B cell (primary cell): ENCODE measurements around the gene PNKP. TPM values are rescaled to one million over a fixed set of nuclear protein-coding genes. Genes with fewer than 3 reads are reported as not detected.

Experiments
- ATAC-seq: fragments of 200-7000 bp; cut with Tn5 transposase; one replicate; pipeline ENCODE4 v1.10.0; 2021; ENCODE audit warnings: low read depth, mild to moderate bottlenecking, moderate number of reproducible peaks, moderate library complexity
- CTCF ChIA-PET: fragments of 350-600 bp; sonication (Branson Sonifier 250); formaldehyde crosslinking; loops from one replicate; lab custom pipeline; 2021; ENCODE audit warnings: antibody characterized with exemption, inconsistent platforms; lab: Charles Lee
- POLR2A ChIA-PET: fragments of 350-600 bp; sonication (Branson Sonifier 250); formaldehyde crosslinking; loops from one replicate; lab custom pipeline; 2021; ENCODE audit warnings: antibody characterized with exemption; lab: Charles Lee
- DNase-seq: peaks from one replicate; pipeline ENCODE4 v3.0.0; 2013
- H2AFZ ChIP-seq: 2 replicates; pipeline ENCODE4 v1.6.1; 2012; ENCODE audit warnings: mild to moderate bottlenecking, low read depth, low read length; ENCODE audit not compliant: insufficient read depth, poor library complexity, severe bottlenecking
- H3K27ac ChIP-seq, 2 donors: 1 replicate in 1 of 2; 2 replicates in 1 of 2; pipeline ENCODE4 v1.5.1; 2012 to 2013; ENCODE audit warnings: low read length in 2 of 2, mild to moderate bottlenecking in 2 of 2, moderate library complexity in 1 of 2
- H3K27me3 ChIP-seq, 4 experiments: fragments of 200-600 bp in 1 of 4; sonication (generic) in 1 of 4; replicated peaks in 1 of 4; 1 replicate in 2 of 4; 2 replicates in 2 of 4; pipeline versions ENCODE4 v1.6.1 to v1.7.0; 2013 to 2016; ENCODE audit warnings: low read length in 3 of 4, mild to moderate bottlenecking in 2 of 4, mixed read lengths in 1 of 4, moderate library complexity in 1 of 4; ENCODE audit not compliant: insufficient read depth in 4 of 4, control insufficient read depth in 3 of 4; ENCODE audit errors: control extremely low read depth in 1 of 4
- H3K36me3 ChIP-seq, 2 experiments: replicated peaks in 1 of 2; 1 replicate in 1 of 2; 2 replicates in 1 of 2; pipeline versions ENCODE4 v1.6.1 to v1.7.1; 2013; ENCODE audit warnings: low read length in 1 of 2; ENCODE audit not compliant: insufficient read depth in 2 of 2, control insufficient read depth in 1 of 2; ENCODE audit errors: control extremely low read depth in 1 of 2, extremely low read depth in 1 of 2
- H3K4me1 ChIP-seq, 2 donors: fragments of 200-600 bp in 1 of 2; sonication (generic) in 1 of 2; 1 replicate in 1 of 2; 2 replicates in 1 of 2; pipeline versions ENCODE4 v1.5.1 to v1.6.1; 2013 to 2017; ENCODE audit warnings: low read length in 2 of 2; ENCODE audit not compliant: control insufficient read depth in 2 of 2, insufficient read depth in 2 of 2
- H3K4me2 ChIP-seq: replicated peaks from 2 replicates; pipeline ENCODE3; 2012; ENCODE audit warnings: mild to moderate bottlenecking, low read depth, low read length; ENCODE audit not compliant: poor library complexity, severe bottlenecking
- H3K4me3 ChIP-seq, 5 experiments: fragments of 200-600 bp in 1 of 5; sonication (generic) in 1 of 5; 1 replicate in 3 of 5; 2 replicates in 2 of 5; pipeline versions ENCODE4 v1.5.1 to v1.7.0; 2011 to 2016; ENCODE audit warnings: low read length in 4 of 5, mild to moderate bottlenecking in 4 of 5, low read depth in 2 of 5, control low read depth in 1 of 5, moderate library complexity in 1 of 5; ENCODE audit not compliant: insufficient read depth in 1 of 5; ENCODE audit errors: control extremely low read depth in 1 of 5, extremely low read depth in 1 of 5
- H3K79me2 ChIP-seq: fragments of 200-600 bp; sonication (generic); one replicate; pipeline ENCODE4 v1.6.0; 2016; ENCODE audit warnings: low read length; ENCODE audit not compliant: control insufficient read depth, insufficient read depth
- H3K9ac ChIP-seq: fragments of 200-600 bp; sonication (generic); 2 replicates; pipeline ENCODE4 v1.6.1; 2017; ENCODE audit warnings: mild to moderate bottlenecking, low read length, moderate library complexity
- H3K9me3 ChIP-seq, 3 donors: one replicate each; pipeline versions ENCODE4 v1.6.1 to v1.7.1; 2013; ENCODE audit warnings: low read length in 2 of 3; ENCODE audit not compliant: control insufficient read depth in 2 of 3, insufficient read depth in 1 of 3; ENCODE audit errors: control extremely low read depth in 1 of 3
- H4K20me1 ChIP-seq: 2 replicates; pipeline ENCODE4 v1.6.0; 2012; ENCODE audit warnings: mild to moderate bottlenecking, low read length; ENCODE audit not compliant: insufficient read depth, control insufficient read depth, poor library complexity, severe bottlenecking
- H3K27ac Mint-ChIP-seq: one replicate; pipeline ENCODE4 v1.8.0; 2021; ENCODE audit warnings: mixed read lengths
- H3K27me3 Mint-ChIP-seq: one replicate; pipeline ENCODE4 v1.8.0; 2021; ENCODE audit warnings: mixed read lengths
- H3K4me1 Mint-ChIP-seq: one replicate; pipeline ENCODE4 v1.8.0; 2021; ENCODE audit warnings: mixed read lengths
- H3K4me3 Mint-ChIP-seq: one replicate; pipeline ENCODE4 v1.8.0; 2021; ENCODE audit warnings: mixed read lengths
- H3K9me3 Mint-ChIP-seq: one replicate; pipeline ENCODE4 v1.8.0; 2022; ENCODE audit warnings: mixed read lengths; ENCODE audit not compliant: insufficient read depth
- EZH2 ChIP-seq: IDR thresholded peaks from 2 replicates; pipeline ENCODE4 v1.6.1; 2012; ENCODE audit warnings: borderline replicate concordance, low read depth, mild to moderate bottlenecking, moderate library complexity, low read length; ENCODE audit not compliant: insufficient read depth, poor library complexity, severe bottlenecking
- WGBS: methylation state at CpG from one replicate; pipeline ENCODE4 v1.1.5; 2013; ENCODE audit warnings: missing lambda C conversion rate; ENCODE audit not compliant: insufficient coverage; 5-methylcytosine and 5-hydroxymethylcytosine counted together
- intact Hi-C: fragments of 100-400 bp; cut with micrococcal nuclease; formaldehyde crosslinking; loops from one replicate; pipeline ENCODE4 v1.10.0; 2022
- polyA plus RNA-seq: library from polyadenylated mRNA; depleted of rRNA; stranded (reverse); fragments of >200 nt; gene quantifications from 2 replicates; pipeline ENCODE4 v1.2.3, GENCODE V29; 2012
- total RNA-seq, 2 donors: library from RNA; stranded (reverse); fragments of 120-200 nt in 1 of 2; gene quantifications; 1 replicate in 1 of 2; 2 replicates in 1 of 2; pipeline versions ENCODE4 v1.2.3 to v1.2.4, GENCODE V29; 2013 to 2022
- TF ChIP-seq, protein P1 (sequence below): fragments of 200-600 bp; IDR thresholded peaks from one replicate; pipeline ENCODE4 v1.8.0; 2022; ENCODE audit warnings: antibody characterized with exemption, mild to moderate bottlenecking

The PNKP gene
- total and polyA plus RNA-seq, 2 donors (not counting 1 experiment from before 2014, with no cell fraction given), result 173 to 274 TPM

DNA sequence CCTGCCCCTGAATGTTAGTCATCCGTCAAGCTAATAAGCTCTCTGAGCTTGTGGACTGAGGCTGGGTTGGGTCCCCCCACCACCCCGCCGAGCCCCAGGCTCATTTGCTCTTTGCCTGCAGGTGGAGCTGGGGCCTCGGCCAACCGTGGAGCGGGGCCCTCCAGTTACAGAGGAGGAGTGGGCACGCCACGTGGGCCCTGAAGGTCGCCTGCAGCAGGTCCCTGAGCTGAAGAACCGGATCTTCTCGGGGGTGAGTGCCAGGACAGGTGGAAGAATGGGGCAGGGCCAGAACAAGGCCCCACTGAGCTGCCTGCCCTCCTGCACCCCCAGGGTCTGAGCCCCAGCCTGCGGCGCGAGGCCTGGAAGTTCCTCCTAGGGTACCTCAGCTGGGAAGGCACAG lies 15.3 kb upstream of the PNKP start:
- POLR2A ChIA-PET, result no interaction called here
- H3K27ac Mint-ChIP-seq, result no peak overlapping the region
- peaks cover 0 to 62% of the 10 kb centered on the region in 2 experiments for H3K36me3 ChIP-seq

DNA sequence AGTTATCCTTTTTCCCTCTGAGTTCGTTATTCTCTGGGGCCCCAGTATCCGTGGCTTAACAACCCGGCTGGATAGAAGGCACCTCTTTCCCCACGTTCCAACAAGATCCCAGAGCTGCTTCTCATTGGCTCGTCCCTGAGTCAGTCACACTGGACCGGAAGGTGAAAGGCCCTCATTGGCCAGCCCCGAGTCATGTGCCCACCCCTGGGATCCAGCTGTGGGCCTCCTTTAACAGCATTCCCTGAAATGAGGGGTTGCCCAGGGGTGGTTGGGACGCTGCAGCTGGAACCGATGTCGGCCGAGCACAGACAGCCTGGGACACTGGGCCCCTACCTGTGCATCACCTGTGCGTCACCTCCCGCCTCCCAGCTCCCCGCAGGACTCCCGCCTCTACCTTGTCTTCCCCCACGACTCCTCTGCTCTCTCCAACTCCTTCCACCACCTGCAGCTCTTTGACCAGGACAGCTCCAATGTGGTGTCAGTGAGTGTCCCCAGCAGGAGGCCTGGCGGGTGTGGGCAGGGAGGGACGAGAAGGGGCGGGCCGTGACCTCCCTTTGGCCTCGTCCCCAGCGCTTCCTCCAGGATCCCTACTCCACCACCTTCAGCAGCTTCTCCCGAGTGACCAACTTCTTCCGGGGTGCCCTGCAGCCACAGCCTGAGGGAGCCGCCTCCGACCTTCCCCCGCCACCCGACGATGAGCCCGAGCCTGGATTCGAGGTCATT lies 14.5 kb upstream of the PNKP start:
- Histone ChIP-seq H3K27me3 (no peaks in the 10 kb centered on the region), H3K9ac (no peak overlapping the region), H3K79me2 (peaks cover 8% of the 10 kb centered on the region), H3K4me2 (no peak overlapping the region), H3K36me3 (peaks cover 0 to 62% of the 10 kb centered on the region in 2 experiments), H3K27ac (no peak overlapping the region), H3K4me3 (no peak overlapping the region), H2AFZ (no peak overlapping the region), H3K9me3 (no peaks in the 10 kb centered on the region), H3K4me1 (peaks cover 7 to 12% of the 10 kb centered on the region in 2 donors), H4K20me1 (peaks cover 47% of the 10 kb centered on the region)
- CTCF ChIA-PET, result interaction anchor here (1.6 kb wide), 1 partner anchor 9 kb away, joined by 5 read pairs; no protein-coding TSS in a partner anchor
- DNase-seq (no peak), ATAC-seq (no peak)
- Mint-ChIP-seq H3K4me1 (peaks cover 11% of the 10 kb centered on the region), H3K4me3 (no peak overlapping the region), H3K27me3 (no peaks in the 10 kb centered on the region), H3K27ac (no peak overlapping the region), H3K9me3 (no peaks in the 10 kb centered on the region)
- WGBS, result 100% methylated on average over 19 of the region's 31 CpGs
- POLR2A ChIA-PET, result no interaction called here
- intact Hi-C loops, result no loop called here
- TF ChIP-seq, protein P1, sequence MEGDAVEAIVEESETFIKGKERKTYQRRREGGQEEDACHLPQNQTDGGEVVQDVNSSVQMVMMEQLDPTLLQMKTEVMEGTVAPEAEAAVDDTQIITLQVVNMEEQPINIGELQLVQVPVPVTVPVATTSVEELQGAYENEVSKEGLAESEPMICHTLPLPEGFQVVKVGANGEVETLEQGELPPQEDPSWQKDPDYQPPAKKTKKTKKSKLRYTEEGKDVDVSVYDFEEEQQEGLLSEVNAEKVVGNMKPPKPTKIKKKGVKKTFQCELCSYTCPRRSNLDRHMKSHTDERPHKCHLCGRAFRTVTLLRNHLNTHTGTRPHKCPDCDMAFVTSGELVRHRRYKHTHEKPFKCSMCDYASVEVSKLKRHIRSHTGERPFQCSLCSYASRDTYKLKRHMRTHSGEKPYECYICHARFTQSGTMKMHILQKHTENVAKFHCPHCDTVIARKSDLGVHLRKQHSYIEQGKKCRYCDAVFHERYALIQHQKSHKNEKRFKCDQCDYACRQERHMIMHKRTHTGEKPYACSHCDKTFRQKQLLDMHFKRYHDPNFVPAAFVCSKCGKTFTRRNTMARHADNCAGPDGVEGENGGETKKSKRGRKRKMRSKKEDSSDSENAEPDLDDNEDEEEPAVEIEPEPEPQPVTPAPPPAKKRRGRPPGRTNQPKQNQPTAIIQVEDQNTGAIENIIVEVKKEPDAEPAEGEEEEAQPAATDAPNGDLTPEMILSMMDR, result no peak
- TF ChIP-seq EZH2, result no peak

More for the DNA sequence above, 15.3 kb upstream of the PNKP start:
- Mint-ChIP-seq H3K27me3 (no peaks in the 10 kb centered on the region), H3K9me3 (no peaks in the 10 kb centered on the region), H3K4me3 (no peak overlapping the region), H3K4me1 (peaks cover 11% of the 10 kb centered on the region)
- Histone ChIP-seq H3K9me3 (no peaks in the 10 kb centered on the region), H3K9ac (no peak overlapping the region), H3K79me2 (peaks cover 8% of the 10 kb centered on the region), H3K4me1 (peaks cover 7 to 12% of the 10 kb centered on the region in 2 donors), H3K27ac (no peak overlapping the region), H4K20me1 (peaks cover 50% of the 10 kb centered on the region), H3K27me3 (no peaks in the 10 kb centered on the region), H3K4me2 (no peak overlapping the region), H2AFZ (no peak overlapping the region), H3K4me3 (no peak overlapping the region)
- no peak for TF ChIP-seq EZH2
- TF ChIP-seq, protein P1, result no peak
- intact Hi-C loops, result no loop called here
- DNase-seq (no peak), ATAC-seq (no peak)
- CTCF ChIA-PET, result no interaction called here
- 96% methylated on average over 14 of the region's 14 CpGs for WGBS
